Frontal cortex (tissue), 4 donors: ENCODE measurements around the gene FOXE3. TPM values are rescaled to one million over a fixed set of nuclear protein-coding genes. Genes with fewer than 3 reads are reported as not detected.
"Not testable (repeated sequence)": the region's sequence is repeated elsewhere in the genome, so short reads cannot be mapped to it uniquely, and the experiment has no call there.

Source experiments
- DNase-seq, 2 donors: peaks; one replicate each; pipeline ENCODE4 v3.0.0; 2012; ENCODE audit warnings: low spot score in 2 of 2
- FAIRE-seq: peaks from 2 replicates; lab custom pipeline; 2012; peaks lifted over from hg19 to GRCh38; lab: Jason Lieb, UNC
- total RNA-seq: library from RNA; depleted of rRNA; stranded (reverse); fragments of >200 nt; gene quantifications from one replicate; pipeline ENCODE4 v1.2.3, GENCODE V29; 2014
- donor health status: control.
- donor health status: control.
- donor health status: control.

The FOXE3 gene
- total RNA-seq, 1 donor from 2014 or later = not detected

- DNase-seq = no peak
- FAIRE-seq = no peak
Measured at GRCh38 chr1:47443530-47444296, 27.6 kb downstream of the FOXE3 start.

DNA sequence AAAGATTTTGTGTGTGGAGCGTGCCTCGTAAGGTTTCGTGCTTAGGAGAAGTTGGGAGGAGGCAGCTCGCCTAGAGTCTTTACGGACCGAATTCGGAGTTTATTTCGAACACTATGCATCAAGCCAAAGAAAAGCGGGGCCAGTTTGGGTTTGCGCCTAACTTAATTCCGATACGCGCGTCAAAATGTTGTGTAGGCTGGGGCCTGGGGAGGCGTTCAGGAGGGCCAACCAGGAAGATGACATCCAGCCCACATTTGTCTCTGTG is 28.1 kb downstream of the FOXE3 start:
- DNase-seq (no peak), FAIRE-seq (no peak)

DNA sequence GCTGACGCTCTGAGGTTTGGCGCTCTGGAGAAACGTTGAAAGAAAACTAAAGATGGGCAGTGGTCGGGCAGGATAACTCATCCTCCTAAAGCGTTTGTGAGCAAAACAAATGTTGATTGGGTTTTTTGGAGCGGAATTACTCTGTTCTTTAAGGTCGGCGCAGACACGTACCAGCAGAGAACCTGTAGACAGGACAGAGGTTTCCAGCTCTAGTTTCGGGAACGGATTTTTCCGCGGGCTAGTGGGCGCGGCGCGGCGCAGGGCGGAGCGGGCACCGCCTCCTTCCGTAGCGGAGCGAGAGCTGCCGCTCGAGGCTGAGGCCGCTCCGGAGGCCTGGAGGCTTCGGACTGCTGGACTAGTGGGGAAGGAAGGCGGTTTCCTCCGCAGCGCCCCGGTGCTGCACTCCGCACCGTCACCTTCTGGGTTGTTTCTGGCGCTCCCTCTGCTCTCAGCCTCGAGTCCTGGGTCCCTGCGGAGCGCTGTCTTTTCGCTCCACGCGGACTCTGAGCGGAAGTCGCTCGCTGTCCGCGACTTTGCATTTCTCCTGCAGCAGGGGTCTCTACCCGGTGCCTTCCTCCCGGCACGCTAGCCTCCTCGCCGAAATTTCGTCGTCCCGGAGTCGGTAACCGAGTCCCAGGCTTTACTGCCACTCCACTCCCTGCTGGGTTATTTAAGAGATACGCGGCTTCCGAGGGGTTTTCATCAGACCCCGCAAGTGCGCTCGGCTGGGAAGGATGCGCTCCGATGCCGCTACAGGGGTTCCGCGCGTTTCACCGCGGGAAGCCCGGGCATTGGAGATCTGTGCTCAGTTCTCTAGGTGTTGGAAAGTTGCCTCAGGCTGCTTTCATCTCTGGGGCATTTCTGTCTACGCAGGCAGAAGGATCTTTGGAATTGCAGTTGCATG is 28.7 kb downstream of the FOXE3 start:
- no peak for FAIRE-seq

GRCh38 chr1:47445823-47446550 is 29.9 kb downstream of the FOXE3 start:
- FAIRE-seq (no peak), DNase-seq (no peak)

More for the DNA sequence above, 28.7 kb downstream of the FOXE3 start:
- no peak for DNase-seq

DNA sequence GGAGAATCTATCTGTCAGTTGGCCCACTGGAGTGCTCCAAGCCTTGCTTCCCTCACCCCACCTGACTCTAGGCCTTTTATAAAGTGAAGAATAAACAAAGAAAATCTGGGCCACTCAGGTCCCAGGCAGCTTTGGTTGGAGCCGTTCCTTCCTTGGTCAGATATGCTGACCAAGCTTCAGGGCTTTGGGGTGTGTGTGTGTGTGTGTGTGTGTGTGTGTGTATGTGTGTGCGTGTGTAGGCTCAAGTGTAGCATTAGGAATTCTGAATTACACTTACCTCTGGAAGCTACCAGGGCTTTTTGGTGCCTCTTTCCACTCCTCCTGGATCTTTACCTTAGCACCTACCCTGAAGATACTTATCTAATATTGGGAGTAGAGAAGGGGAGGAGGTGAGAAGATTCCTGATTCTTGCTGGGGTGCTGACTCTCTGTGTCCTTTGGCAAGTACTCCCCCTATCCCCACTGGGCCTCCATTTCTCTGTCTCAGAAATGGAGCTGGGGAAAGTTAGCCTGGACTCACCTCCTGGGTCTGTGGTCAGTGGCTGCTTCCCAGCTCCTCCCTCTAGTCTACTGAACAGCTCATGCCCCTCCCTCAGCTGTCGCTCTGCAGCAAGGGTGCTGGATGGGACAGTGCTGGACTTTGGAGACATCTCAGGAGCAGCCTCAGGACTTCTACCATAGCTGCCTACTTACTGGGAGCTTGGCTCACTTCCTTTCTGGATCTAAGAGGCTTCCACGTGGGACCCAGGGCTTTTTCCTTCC is 32.6 kb downstream of the FOXE3 start:
- FAIRE-seq = no peak
- no peak for DNase-seq

DNA sequence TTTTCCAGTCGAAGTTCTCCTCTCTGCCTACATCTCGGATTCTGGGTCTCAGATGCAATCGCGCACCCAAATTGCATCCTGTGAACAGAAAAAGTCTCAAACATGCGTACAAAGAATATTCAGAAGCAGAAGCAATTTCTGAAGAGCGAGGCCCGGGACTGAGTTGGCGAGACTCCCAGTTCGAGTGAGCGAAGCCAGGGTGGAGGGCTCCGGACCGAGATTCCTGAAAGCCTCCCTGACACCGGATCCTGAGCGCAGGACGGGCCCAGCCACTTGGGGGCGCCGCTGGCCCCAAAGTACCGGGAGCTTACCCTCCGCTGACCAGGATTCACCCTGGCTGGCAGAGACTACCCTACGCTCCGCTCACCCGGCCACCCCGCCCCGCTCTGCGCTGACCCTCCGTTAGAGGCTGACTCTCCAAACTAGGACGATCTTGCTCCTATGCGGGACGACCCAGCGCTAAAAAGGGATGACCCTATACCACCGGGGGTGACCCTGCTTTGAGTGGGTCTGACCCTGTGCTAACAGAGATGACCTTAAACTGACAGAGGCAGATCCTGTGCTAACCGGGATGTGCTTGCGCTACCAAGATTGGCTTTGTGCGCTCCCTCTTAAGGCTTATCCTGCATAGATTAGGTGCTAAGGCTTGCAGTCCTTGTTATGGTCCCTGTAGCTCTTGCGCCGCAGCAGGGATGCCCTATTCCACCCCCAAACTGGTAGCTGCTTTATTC is 33.9 kb downstream of the FOXE3 start:
- DNase-seq = no peak
- FAIRE-seq = no peak

DNA sequence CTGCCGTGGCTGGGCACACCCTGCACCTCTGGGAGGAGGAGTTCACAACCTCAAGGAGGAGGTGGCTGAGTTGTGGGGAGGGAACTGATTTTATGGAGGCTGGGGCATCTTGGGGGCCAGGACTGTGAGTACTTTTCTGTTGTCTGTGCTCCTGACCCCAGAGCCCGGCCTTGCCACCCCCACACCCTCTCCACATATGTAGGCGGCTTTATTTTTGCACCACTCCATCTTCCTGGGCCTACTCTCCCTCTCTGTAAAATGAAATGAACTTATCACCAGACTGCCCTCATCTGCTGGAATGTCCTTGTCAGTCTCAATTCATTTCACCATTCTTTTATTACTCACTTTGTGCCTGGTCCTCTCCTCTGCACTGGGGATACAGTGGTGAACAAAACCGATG is 34.5 kb downstream of the FOXE3 start:
- no peak for DNase-seq
- FAIRE-seq = no peak

DNA sequence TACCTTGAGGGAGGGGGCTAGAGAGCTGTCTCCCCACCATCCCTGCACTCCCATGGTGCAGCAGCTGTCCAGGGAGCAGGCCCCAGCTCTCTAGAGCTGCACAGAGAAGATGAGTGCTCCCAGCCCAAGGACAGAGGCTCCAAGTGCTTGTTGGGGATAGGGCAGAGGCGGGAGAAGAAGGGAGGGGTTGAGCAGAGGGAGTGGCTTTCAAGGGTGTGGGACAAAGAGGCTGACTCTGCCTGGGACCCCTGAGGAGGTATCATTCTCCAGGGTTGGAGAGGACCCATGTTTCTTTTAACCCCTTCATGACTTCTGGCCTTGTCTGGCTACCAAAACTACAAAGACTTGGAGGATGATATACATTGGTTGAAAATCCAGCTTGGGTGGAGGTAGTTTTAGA is 36.3 kb downstream of the FOXE3 start:
- no peak for FAIRE-seq
- DNase-seq = no peak

- DNase-seq, FAIRE-seq: not testable (repeated sequence)
Measured at GRCh38 chr1:47453910-47454309, 37.8 kb downstream of the FOXE3 start.

DNA sequence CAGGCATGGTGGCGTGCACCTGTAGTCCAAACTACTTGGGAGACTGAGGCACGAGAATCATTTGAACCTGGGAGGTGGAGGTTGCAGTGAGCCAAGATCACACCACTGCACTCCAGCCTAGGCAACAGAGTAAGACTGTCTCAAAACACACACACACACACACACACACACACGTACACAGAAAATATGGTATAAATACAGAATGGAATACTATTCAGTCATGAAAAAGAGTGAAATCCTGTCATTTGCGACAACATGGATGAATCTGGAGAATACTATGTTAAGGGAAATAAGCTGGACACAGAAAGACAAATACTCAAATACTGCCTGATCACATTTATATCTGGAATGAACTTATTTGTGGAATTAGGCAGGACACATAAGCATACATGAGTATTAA is 40.2 kb downstream of the FOXE3 start:
- DNase-seq (no peak), FAIRE-seq (no peak)

GRCh38 chr1:47457547-47457946 is 41.5 kb downstream of the FOXE3 start:
- FAIRE-seq, DNase-seq: not testable (repeated sequence)

DNA sequence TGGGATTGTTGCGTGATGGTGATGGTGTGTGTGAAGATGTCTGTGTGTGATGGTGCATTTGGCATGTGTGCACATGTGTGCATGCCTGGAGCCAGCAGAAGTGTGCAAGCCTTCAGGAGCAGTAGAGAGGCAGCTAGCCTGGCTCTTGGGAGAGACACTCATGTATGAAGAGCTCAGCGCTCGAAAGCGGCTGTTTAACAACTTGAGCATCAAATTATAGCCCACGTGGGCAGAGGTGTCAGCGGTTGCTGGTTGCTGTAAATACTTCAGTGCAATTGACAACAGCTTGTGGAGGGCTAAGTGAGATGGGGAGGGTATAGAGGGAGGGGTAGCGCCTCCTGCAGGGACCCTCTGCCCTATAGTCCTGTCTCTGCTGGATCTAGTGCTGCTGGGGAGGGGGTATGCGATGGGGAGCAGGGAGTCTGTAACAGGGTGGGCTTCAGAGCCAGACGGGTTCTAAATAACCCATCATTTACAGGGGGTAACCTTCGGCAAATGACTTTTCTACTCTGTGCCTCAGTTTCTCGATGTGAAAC is 43.2 kb downstream of the FOXE3 start:
- FAIRE-seq = no peak

GRCh38 chr1:47460040-47460439 is 44.0 kb downstream of the FOXE3 start:
- DNase-seq = no peak

More for the DNA sequence above, 43.2 kb downstream of the FOXE3 start:
- no peak for DNase-seq

DNA sequence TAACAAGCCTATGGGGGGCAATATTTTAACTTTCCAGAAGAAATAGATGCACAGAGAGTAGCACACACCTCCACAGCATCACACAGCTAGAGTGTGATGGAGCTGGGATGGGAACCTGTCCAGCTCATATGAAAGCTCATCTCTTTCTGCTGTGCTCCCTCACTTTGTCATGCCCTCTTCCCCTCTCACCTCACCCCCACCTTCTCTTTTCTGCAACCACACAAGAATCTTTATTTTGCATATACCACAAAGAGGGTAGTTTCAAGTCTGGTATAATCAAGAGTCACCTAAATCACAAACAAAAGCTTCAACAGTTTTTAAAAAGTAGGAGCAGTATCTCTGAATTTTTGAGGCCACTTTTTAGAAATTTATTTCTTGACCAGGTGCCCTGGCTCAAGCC is 44.4 kb downstream of the FOXE3 start:
- DNase-seq (no peak), FAIRE-seq (no peak)

More at GRCh38 chr1:47460040-47460439, 44.0 kb downstream of the FOXE3 start:
- FAIRE-seq = no peak

- no peak for FAIRE-seq
- no peak for DNase-seq
Measured at GRCh38 chr1:47465605-47466004, 49.5 kb downstream of the FOXE3 start.
